LNCAP (cell line): ENCODE data around the gene WASF3.

Experiments used
- TF ChIP-seq, protein P1 (sequence below): fragments of 450-650 bp; IDR thresholded peaks from 2 replicates; pipeline ENCODE4 v1.5.1; 2017; ENCODE audit warnings: mild to moderate bottlenecking

WASF3 gene

DNA sequence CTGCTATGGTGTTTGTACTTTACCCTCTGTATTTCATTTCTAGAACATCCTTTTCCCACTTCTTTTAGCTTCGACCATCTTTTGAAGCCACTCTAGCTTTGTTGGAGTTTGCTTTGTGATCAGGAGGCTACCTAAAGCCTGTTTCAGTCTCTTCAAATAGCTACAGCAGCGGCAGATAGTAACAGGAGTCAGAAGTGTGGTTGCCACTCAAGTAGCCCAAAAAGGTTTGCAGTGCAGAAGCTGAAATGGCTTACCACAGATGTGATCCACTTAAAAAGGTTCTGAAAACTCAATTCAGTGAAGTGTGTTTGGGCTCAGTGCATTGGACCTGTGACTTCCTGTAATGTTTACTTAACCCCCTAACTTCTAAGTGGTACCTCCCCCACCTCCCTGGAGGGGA, 26.2 kb downstream of the WASF3 start:
- TF ChIP-seq, protein P1, sequence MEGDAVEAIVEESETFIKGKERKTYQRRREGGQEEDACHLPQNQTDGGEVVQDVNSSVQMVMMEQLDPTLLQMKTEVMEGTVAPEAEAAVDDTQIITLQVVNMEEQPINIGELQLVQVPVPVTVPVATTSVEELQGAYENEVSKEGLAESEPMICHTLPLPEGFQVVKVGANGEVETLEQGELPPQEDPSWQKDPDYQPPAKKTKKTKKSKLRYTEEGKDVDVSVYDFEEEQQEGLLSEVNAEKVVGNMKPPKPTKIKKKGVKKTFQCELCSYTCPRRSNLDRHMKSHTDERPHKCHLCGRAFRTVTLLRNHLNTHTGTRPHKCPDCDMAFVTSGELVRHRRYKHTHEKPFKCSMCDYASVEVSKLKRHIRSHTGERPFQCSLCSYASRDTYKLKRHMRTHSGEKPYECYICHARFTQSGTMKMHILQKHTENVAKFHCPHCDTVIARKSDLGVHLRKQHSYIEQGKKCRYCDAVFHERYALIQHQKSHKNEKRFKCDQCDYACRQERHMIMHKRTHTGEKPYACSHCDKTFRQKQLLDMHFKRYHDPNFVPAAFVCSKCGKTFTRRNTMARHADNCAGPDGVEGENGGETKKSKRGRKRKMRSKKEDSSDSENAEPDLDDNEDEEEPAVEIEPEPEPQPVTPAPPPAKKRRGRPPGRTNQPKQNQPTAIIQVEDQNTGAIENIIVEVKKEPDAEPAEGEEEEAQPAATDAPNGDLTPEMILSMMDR: no peak

DNA sequence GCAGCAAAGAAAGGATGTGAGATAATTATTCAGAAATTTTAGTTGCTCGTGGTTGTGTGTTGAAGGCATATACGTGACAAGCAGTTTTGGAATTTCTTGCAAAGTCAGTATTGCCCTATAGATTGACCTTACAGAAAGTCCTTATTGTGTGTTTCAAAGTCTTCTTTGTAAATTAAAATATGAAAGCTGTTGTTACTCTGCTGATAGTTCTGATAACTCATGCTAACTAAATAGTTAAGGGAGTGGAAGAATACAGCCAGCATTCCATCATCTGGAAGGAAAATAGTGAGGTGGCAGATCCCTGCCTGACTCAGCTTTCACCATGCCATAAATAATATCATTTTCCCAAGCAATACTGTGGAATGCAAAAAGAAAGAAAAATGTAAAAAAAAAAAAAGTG, 27.2 kb downstream of the WASF3 start:
- TF ChIP-seq, protein P1: no peak

- TF ChIP-seq, protein P1: no peak
Measured at GRCh38 chr13:26585136-26585535, 27.7 kb downstream of the WASF3 start.

GRCh38 chr13:26587251-26587650, 29.8 kb downstream of the WASF3 start:
- TF ChIP-seq, protein P1: no peak

GRCh38 chr13:26589226-26589625, 31.7 kb downstream of the WASF3 start:
- TF ChIP-seq, protein P1: no peak

- TF ChIP-seq, protein P1: no peak
Measured at GRCh38 chr13:26589754-26590153, 32.3 kb downstream of the WASF3 start.

GRCh38 chr13:26590379-26590778, 32.9 kb downstream of the WASF3 start:
- TF ChIP-seq, protein P1: no peak

GRCh38 chr13:26590951-26591350, 33.5 kb downstream of the WASF3 start:
- TF ChIP-seq, protein P1: no peak
